Measurements from ENCODE around the gene KCND2.

DNA sequence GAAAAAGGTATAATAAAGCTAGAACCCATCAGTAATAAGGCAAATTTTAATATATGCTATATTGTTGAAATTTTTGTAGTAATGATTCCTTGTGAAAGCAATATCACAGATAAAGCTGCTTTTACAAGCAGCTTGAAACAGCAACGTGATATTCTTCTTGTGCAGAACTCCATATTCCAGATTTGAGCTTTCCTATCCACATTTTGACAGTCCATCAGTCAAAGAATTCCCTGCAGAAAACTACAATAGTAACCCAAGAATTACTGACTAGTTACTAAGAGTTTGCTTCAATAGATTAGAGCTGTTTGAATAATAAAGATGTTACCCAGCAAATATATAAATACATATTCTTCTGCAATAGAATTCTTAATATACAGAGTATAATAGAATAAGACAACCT is 291.2 kb downstream of the KCND2 start:
- TF ChIP-seq CTCF (conservative IDR thresholded peaks at IDR 0.05; ENCODE audit: low read length) (no peak), EZH2phosphoT487 (IDR thresholded peaks at IDR 0.05; ENCODE audit: borderline replicate concordance, low read depth, low read length) (no peak)
